ENCODE data around the gene CLSTN1.

Gene CLSTN1

GRCh38 chr1:9723068-9723805 lies 100.5 kb downstream of the CLSTN1 start:
- H3K9me3 ChIP-seq, result no peaks in the 10 kb centered on the region
- DNase-seq, result no peak
- no peak overlapping the region for H3K4me3 ChIP-seq (ENCODE audit: low read depth, low read length)
- TF ChIP-seq CTCF (IDR thresholded peaks at IDR 0.05; ENCODE audit: low read depth, low read length), result no peak
- no peaks in the 10 kb centered on the region for H3K36me3 ChIP-seq
- H3K4me1 ChIP-seq, result no peaks in the 10 kb centered on the region
- no peaks in the 10 kb centered on the region for H3K27me3 ChIP-seq

DNA sequence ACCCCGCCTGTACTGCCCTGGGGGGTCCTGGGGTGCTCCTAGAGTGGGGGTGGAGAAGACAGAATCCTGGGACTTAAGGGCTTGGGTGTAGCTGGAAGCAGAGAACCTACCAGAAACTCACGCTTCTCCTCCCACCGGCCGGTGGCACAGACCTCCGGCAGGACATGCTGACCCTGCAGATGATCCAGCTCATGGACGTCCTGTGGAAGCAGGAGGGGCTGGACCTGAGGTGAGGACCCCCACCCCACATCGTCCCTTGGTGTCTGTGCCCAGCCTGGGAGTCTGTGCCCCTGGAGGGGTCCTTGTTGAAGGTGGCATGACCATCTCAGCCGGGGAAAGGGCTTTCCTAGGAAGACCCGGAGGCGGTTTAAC lies 101.4 kb downstream of the CLSTN1 start:
- DNase-seq, result no peak

DNA sequence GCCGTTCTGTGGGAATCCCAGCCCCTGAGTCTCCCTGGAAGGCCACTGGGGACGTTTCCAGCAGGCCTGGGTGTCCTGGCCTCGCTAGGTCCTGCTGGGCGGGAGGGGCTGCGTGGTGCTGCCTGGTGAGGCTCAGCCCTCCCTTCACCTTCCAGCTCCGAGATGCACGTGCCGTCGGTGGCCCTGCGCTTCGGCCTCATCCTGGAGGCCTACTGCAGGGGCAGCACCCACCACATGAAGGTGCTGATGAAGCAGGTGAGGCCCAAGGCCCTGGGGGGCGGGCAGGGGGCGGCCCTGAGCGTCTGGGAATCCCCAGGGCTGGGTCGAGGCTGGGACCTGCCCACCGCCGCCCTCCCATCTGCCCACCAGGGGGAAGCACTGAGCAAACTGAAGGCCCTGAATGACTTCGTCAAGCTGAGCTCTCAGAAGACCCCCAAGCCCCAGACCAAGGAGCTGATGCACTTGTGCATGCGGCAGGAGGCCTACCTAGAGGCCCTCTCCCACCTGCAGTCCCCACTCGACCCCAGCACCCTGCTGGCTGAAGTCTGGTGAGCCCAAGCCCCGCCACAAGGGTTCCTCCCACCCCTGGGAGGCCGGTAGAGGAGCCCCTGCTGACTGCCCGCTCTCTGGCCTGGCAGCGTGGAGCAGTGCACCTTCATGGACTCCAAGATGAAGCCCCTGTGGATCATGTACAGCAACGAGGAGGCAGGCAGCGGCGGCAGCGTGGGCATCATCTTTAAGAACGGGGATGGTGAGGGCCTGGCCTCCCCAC lies 102.0 kb downstream of the CLSTN1 start:
- no peaks in the 10 kb centered on the region for H3K36me3 ChIP-seq
- H3K4me3 ChIP-seq (ENCODE audit: low read depth, low read length), result no peak overlapping the region
- no peaks in the 10 kb centered on the region for H3K4me1 ChIP-seq
- H3K27me3 ChIP-seq, result no peaks in the 10 kb centered on the region
- peak; percentile 61 for TF ChIP-seq CTCF (IDR thresholded peaks at IDR 0.05; ENCODE audit: low read depth, low read length)
- H3K9me3 ChIP-seq, result no peaks in the 10 kb centered on the region
- peak; percentile 55 for DNase-seq

More for the DNA sequence above, 101.4 kb downstream of the CLSTN1 start:
- H3K27me3 ChIP-seq, result no peaks in the 10 kb centered on the region
- H3K4me3 ChIP-seq (ENCODE audit: low read depth, low read length), result no peak overlapping the region
- no peaks in the 10 kb centered on the region for H3K4me1 ChIP-seq
- H3K36me3 ChIP-seq, result no peaks in the 10 kb centered on the region
- no peaks in the 10 kb centered on the region for H3K9me3 ChIP-seq
- no peak for TF ChIP-seq CTCF (IDR thresholded peaks at IDR 0.05; ENCODE audit: low read depth, low read length)

- no peak for TF ChIP-seq CTCF (IDR thresholded peaks at IDR 0.05; ENCODE audit: low read depth, low read length)
- Histone ChIP-seq H3K36me3 (no peaks in the 10 kb centered on the region), H3K4me1 (no peaks in the 10 kb centered on the region), H3K4me3 (ENCODE audit: low read depth, low read length) (no peak overlapping the region), H3K27me3 (no peaks in the 10 kb centered on the region), H3K9me3 (no peaks in the 10 kb centered on the region)
- no peak for DNase-seq
These were observed 102.8 kb downstream of the CLSTN1 start for GRCh38 chr1:9720785-9721605.

DNA sequence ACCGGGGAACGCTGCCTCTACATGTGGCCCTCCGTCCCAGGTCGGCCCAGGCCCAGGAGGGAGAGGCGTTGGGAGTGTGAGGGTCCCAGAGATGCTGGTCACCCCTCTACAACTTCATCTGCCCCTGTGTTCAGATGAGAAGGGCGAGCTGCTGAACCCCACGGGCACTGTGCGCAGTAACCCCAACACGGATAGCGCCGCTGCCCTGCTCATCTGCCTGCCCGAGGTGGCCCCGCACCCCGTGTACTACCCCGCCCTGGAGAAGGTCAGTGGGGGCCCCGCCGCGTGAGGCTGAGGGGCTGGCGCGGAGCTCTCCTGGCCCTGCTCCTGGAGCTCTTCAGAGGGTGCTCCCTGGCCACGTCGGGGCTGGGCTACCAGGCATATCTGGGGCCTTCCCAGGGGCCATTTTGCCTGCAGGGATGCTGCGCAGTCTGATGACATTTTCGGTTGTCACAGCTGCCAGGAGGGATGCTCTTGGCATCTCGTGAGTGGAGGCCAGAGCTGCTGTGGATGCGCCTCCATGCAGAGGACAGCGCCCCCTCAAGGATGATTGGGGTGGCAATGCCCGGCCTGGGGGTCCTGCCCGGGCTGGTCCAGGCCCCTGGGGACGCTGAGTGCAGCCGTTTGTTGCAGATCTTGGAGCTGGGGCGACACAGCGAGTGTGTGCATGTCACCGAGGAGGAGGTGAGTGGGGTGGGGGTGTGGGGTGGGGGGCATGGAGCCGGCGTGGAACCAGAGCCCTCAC lies 103.6 kb downstream of the CLSTN1 start:
- no peaks in the 10 kb centered on the region for H3K36me3 ChIP-seq
- no peaks in the 10 kb centered on the region for H3K4me1 ChIP-seq

More for the DNA sequence above, 103.6 kb downstream of the CLSTN1 start:
- Histone ChIP-seq H3K4me3 (ENCODE audit: low read depth, low read length) (no peak overlapping the region), H3K9me3 (no peaks in the 10 kb centered on the region), H3K27me3 (no peaks in the 10 kb centered on the region)
- TF ChIP-seq CTCF (IDR thresholded peaks at IDR 0.05; ENCODE audit: low read depth, low read length), result no peak
- no peak for DNase-seq
